Stimulated activated CD8-positive, alpha-beta memory T cell treated with anti-CD3 and anti-CD28 coated beads, Interleukin-12 subunit alpha, Interleukin-12 subunit beta, amount 100 ng/mL, for 4 hours (primary cell): Measurements from ENCODE around the gene ANO9.
A peak's percentile ranks its signal among the peaks of the same experiment; 100 is the strongest.
"Not testable (repeated sequence)": the region's sequence is repeated elsewhere in the genome, so short reads cannot be mapped to it uniquely, and the experiment has no call there.

ENCODE experiments used
- DNase-seq: peaks from one replicate; pipeline ENCODE4 v3.0.0-alpha.2; 2020; ENCODE audit warnings: low read depth

Gene ANO9

DNA sequence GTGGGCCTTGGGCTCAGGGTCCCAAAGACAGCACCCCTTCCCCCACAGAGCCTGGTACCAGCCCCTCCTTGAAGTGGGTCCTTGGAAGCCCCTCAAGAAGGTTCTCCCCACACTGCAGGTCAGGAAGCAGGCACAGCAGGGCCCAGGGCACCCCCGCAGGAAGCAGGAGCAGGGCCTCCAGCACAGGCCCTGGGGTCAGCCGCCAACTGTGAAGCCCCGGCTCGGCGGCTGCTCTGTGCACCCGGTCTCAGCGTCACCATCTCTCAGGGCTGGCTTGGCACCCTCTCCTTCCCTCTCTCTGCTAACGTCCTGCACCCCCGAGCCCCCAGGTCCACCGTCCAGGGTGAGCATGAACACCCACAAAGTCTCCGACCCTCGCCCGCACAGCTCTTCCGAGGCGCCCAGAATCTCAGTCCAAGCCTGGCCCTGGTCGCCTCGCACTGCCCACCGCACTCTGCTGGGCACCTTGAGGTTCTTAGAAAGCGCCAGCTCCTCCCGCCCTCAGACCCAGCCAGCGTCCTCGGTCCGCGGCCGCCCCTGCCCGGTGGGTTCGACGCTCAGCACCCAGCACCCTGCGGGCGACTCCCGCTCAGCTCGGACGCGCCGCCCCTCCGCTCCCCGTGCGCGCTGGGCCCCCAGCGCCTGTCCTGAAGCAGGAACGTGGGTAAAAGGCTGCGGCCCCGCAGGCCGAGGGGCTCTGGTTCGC lies 25.6 kb downstream of the ANO9 start:
- DNase-seq = no peak

- no peak for DNase-seq
Observed at GRCh38 chr11:415640-416041, 26.2 kb downstream of the ANO9 start.

GRCh38 chr11:414318-414857 lies 27.4 kb downstream of the ANO9 start:
- no peak for DNase-seq

DNA sequence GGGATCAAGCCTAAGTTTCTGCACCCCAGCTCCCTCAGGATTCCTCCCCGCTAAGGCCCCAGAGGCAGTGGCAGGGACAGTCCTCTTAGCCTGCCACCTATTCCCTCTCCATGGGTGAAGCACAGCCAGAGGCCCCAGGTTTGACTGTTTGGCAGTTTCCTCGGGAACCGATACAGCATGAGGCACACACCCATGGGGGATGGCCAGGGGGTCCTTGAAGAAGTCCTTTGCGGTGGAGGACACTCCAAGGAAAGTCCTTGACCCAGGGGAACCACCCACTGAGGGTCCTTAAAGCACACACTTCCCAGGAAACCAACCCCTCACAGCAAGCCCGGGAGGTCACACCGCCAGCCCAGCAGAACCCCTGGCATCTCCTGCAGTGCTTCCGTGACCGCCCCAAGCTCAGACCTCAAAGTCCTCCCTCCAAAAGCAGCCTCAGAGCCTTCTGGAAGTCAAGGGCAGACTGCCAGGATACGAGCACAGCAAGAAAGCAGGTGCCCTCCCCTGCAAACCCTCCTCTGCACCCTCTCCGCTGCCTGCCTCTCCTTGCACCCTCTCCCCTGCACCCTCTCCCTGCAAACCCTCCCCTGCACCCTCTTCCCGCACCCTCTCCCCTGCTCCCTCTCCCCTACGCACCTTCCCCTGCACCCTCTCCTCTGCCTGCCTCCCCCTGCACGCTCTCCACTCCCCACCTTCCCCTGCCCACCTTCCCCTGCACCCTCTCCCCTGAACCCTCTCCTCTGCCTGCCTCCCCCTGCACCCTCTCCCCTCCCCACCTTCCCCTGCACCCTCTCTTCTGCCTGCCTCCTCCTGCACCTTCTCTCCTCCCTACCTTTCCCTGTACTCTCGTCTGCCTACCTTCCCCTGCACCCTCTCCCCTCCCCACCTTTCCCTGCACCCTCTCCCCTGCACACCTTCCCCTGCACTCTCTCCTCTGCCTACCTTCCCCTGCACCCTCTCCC lies 28.4 kb downstream of the ANO9 start:
- DNase-seq = no peak

- DNase-seq = no peak
Observed at GRCh38 chr11:412641-413119, 29.1 kb downstream of the ANO9 start.

GRCh38 chr11:411520-411919 lies 30.3 kb downstream of the ANO9 start:
- not testable (repeated sequence) for DNase-seq

DNA sequence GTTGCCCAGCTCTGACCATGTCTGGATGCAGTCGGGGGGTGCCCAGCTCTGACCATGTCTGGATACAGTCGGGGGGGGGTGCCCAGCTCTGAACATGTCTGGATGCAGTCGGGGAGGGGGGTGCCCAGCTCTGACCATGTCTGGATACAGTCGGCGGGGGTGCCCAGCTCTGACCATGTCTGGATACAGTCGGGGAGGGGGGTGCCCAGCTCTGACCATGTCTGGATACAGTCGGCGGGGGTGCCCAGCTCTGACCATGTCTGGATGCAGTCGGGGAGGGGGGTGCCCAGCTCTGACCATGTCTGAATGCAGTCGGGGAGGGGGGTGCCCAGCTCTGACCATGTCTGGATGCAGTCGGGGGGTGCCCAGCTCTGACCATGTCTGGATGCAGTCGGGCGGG lies 31.1 kb downstream of the ANO9 start:
- DNase-seq = not testable (repeated sequence)

DNA sequence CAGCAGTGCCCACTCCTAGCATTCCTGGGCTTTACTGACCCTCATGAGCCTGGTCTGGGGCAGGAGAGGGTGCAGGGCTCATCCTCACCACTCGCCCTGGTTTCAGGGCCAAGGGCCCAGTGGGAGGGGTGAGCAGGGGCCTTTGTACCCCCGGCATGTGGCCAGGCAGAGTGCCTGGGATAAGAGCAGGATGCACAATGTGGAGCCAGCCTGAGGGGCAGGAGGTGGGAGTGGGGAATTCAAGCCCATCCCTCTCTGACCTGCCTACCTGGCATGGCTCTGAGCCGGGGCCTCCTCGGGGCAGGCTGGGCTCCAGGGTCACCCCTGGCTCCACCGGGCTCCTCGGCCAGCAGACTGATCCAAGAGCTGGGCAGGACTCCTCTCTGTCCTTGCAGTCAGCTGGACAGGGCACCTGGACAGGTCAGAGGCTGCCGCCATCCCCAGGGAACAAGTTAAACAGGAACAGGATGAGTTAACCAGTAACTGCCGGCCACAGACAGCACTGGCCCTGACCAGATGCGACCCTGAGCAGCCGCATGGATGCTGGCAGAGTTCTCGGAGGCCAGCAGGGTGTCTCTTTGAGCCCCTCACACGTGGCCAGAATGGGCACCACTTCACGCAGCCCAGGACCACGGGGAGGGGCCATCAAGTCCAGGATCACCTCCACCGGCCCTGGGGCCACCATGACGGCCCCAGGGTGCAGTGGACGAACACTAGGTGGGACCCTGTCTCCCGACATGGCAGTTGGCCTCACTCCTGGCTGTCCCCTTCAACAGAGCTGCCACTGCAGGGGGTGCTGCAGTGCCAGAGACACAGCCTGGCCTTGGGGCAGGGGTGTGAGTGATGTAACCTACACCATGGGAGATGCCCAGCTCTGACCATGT lies 32.0 kb downstream of the ANO9 start:
- no peak for DNase-seq

DNA sequence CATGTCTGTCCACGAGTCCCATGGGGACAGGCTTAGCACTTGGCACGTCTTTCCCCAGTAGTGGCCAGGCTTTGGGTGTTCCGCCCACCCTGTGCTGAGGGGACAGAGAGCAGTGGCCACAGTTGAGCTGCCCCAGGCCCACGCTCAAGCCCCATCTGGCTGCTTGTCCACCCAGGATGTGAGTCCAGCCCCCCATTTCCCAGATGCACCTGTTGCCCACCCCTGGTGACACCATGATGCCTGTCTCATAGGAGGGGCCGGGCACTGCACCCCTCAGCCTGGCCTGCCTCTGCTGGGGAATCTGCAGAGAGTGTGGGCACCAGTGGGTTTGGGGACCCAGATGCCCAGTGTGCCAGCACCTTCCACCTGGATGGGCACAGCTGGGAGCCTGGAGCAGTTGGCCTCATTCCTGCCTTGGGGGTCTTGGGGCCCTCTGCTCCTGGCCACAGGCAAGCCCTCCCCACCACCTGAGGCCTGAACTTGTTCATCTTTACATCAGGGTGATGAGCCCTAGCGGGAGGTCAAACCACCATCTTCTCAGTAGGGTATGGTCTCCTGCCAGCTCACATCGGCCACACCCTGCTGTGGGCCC lies 32.7 kb downstream of the ANO9 start:
- DNase-seq = no peak

DNA sequence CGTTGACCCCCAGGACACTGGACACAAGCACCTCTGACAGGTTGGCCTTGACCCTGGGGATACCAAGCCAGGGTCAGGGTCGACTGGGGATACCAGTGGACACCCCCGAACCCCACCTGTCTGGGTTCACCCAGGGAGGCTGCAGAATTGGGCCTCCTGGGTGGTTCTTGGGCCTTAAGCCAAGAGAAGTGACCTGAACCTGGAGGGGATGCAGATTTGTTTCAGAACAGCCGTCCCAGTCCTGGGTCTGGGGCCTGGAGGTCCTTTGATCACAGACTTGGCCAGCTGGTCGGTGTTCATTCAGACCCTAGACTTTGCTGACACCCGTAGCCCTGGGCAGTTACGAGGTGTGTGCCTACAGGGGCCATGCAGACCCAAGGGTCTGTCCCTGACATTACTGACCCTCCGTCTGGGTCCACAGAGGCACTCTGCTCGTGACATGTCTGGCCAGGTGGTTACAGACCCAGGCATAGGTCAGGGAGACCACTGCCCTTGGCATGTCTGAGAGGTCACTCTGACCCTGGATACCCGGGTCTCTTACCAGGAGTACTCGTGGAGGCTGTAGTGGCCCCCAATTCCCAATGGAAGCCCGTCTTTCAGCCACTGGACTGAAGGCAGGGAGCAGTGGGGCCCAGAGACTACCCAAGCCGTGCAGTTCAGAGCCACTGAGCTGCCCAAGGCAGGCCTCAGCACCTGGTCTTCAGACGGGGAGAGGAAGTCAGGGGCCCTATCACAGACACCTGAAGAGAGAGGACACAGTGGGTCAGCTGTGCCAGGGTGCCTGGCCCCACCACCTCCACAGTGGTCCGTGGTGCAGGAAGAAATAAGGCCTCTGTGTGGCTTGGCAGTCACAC lies 33.4 kb downstream of the ANO9 start:
- DNase-seq = no peak

GRCh38 chr11:407651-408123 lies 34.1 kb downstream of the ANO9 start:
- DNase-seq = no peak

DNA sequence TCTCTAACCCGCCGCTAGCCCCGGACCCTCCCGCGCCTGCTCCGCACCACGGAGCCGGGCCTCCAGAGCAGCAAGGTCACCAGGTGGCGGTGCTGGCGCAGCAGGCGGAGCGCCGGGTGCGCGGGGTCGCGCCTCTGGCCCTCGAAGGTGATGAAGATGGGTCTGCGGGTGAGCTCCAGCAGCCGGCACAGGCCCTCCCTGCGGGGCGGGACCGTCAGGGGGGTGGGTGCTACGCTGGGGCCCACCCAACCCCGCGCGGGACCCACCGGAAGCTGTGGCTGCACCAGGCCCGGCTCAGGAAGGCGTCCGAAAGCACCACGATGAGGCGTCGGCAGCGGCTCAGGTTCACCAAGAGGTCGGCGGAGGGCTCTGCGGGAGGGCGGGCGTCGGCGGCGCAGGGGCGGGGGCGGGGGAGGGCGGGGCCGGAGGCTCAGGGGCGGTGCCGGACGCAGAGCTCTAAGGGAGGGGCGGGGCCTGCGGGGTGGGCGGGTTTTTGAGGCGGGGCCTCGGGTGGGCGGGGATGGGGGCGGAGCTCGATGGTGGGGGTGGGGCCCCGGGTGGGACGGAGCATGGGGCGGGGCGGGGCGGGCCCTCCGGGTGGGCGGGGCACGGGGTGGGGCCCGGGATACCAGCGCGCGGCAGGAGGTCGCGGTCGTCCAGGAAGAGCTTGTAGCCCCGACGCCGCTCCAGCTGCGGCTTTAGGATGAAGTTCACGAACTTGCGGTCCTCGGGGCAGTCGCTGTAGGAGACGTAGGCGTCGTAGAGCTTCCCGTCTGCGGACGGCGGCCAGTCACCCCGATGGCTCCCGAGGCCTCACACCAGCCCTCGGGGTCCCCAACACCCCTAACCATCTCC lies 34.8 kb downstream of the ANO9 start:
- peak; percentile 87 for DNase-seq

GRCh38 chr11:405954-406795 lies 35.6 kb downstream of the ANO9 start:
- no peak for DNase-seq

DNA sequence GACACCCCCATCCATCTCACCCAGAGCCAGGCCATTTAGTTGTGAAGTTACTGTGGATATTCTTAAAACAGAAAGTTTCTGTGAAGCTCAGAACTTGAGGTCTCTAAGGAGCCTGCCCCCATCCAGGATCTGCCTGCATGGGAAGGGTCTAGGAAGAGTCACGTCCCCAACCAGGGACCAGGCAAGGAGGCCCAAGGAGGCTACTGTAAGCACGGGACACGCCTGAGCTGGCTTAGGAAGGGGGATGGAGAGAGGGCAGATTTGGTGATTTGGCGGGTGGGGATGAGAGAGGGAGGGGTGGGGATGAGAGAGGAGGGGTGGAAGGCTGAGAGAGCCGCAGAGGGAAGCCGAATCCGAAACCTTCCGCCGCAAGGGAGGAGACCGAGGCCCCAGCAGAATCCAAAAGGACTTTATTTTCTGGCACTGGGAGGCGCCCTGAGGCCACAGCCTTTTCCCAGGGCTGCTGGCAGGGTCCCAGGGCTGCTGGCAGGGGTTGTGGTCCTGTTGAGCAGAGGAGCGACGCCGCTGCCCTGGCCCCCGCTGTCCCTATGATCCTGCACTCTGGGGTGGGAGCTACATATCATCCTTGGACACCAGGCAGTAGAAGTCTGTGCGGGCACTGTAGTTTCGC lies 36.4 kb downstream of the ANO9 start:
- DNase-seq = no peak

- no peak for DNase-seq
Observed at GRCh38 chr11:404551-405264, 37.1 kb downstream of the ANO9 start.

DNA sequence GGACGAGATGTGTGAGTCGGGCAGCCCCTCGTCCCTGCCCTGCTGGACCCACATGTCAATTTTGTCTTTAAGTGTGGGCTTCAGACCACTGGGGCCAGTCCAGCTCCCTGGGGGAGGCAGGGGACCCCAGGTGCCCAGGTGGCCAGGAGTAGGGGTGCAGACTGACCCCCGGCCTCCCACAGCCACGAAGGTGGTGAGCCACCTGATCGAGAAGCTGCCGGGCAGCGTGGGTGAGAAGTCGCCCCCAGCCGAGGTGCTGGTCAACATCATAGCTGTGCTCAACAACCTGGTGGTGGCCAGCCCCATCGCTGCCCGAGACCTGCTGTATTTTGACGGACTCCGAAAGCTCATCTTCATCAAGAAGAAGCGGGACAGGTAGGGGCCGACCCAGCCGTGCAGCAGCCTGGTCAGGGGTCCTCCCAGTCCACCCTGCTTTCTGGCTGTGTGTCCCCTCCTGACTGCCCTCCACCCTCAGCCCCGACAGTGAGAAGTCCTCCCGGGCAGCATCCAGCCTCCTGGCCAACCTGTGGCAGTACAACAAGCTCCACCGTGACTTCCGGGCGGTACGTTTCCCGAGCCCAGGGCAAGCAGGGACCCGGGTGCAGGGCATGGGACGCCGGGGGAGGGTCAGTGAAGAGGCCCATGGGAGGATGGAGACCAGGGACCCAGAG lies 37.9 kb downstream of the ANO9 start:
- DNase-seq = no peak
